Caco-2 (cell line): ENCODE measurements around the gene ATP9B. TPM values are rescaled to one million over a fixed set of nuclear protein-coding genes. Genes with fewer than 3 reads are reported as not detected.

Source experiments
- BruUV-seq: library from RNA; stranded (reverse); fragments of 400-500 nt; replicated peaks from 2 replicates; lab custom pipeline; 2021; lab: Mats Ljungman, UMichigan
- CTCF ChIA-PET: fragments of 300-600 bp; sonication (Branson Sonifier 250); formaldehyde crosslinking; loops from one replicate; lab custom pipeline; 2022; ENCODE audit warnings: antibody characterized with exemption; lab: Charles Lee
- POLR2A ChIA-PET: fragments of 300-600 bp; sonication (Branson Sonifier 250); formaldehyde crosslinking; loops from one replicate; lab custom pipeline; 2022; ENCODE audit warnings: antibody characterized with exemption; lab: Charles Lee
- DNase-seq, 2 experiments: peaks; one replicate each; pipeline versions ENCODE4 v3.0.0 to v3.0.0-alpha.2; 2020 to 2022
- H3K27me3 ChIP-seq: replicated peaks from 2 replicates; pipeline ENCODE4 v1.6.0; 2011; ENCODE audit warnings: low read length; ENCODE audit not compliant: control insufficient read depth, insufficient read depth
- H3K36me3 ChIP-seq: 2 replicates; pipeline ENCODE4 v1.5.1; 2011; ENCODE audit warnings: low read length; ENCODE audit not compliant: control insufficient read depth, insufficient read depth
- H3K4me1 ChIP-seq: fragments of 250-450 bp; sonication (Bioruptor Pico); 2 replicates; pipeline ENCODE4 v1.5.1; 2020; ENCODE audit warnings: mild to moderate bottlenecking
- H3K4me3 ChIP-seq: 2 replicates; pipeline ENCODE4 v1.5.1; 2011; ENCODE audit warnings: low read depth, mild to moderate bottlenecking, control low read depth, low read length
- H3K9me3 ChIP-seq: fragments of 250-450 bp; sonication (Bioruptor Pico); 2 replicates; pipeline ENCODE4 v1.5.1; 2020; ENCODE audit warnings: mild to moderate bottlenecking, moderate library complexity
- H3K27ac Mint-ChIP-seq: one replicate; pipeline ENCODE4 v1.8.0; 2022; ENCODE audit warnings: mixed read lengths; ENCODE audit not compliant: unreplicated experiment
- H3K27me3 Mint-ChIP-seq: one replicate; pipeline ENCODE4 v1.8.0; 2022; ENCODE audit warnings: mixed read lengths; ENCODE audit not compliant: insufficient read depth, unreplicated experiment
- H3K36me3 Mint-ChIP-seq: one replicate; pipeline ENCODE4 v1.8.0; 2022; ENCODE audit warnings: mild to moderate bottlenecking, mixed read lengths; ENCODE audit not compliant: insufficient read depth, unreplicated experiment
- H3K4me1 Mint-ChIP-seq: one replicate; pipeline ENCODE4 v1.8.0; 2022; ENCODE audit warnings: low read depth, mixed read lengths; ENCODE audit not compliant: unreplicated experiment
- H3K4me3 Mint-ChIP-seq: one replicate; pipeline ENCODE4 v1.8.0; 2022; ENCODE audit warnings: mild to moderate bottlenecking, moderate library complexity, mixed read lengths; ENCODE audit not compliant: unreplicated experiment
- H3K9me3 Mint-ChIP-seq: one replicate; pipeline ENCODE4 v1.8.0; 2022; ENCODE audit warnings: mixed read lengths; ENCODE audit not compliant: unreplicated experiment
- intact Hi-C: fragments of 100-400 bp; cut with micrococcal nuclease; formaldehyde crosslinking; loops from one replicate; pipeline ENCODE4 v1.10.0; 2022; ENCODE audit not compliant: unreplicated experiment
- total RNA-seq: library from RNA; stranded (reverse); gene quantifications from 2 replicates; pipeline ENCODE4 v1.2.3, GENCODE V29; 2022
- TF ChIP-seq, protein P1 (sequence below), 2 experiments: fragments of 200-600 bp in 1 of 2; IDR thresholded peaks; 1 replicate in 1 of 2; 2 replicates in 1 of 2; pipeline versions ENCODE4 v1.5.1 to v1.8.0; 2011 to 2022; ENCODE audit warnings: antibody characterized with exemption in 1 of 2, control low read depth in 1 of 2, inconsistent platforms in 1 of 2, low read depth in 1 of 2, low read length in 1 of 2, mild to moderate bottlenecking in 1 of 2, moderate library complexity in 1 of 2; ENCODE audit not compliant: insufficient read depth in 1 of 2, severe bottlenecking in 1 of 2, unreplicated experiment in 1 of 2

The ATP9B gene
- total RNA-seq, 1 experiment from 2014 or later, result 15.8 TPM

DNA sequence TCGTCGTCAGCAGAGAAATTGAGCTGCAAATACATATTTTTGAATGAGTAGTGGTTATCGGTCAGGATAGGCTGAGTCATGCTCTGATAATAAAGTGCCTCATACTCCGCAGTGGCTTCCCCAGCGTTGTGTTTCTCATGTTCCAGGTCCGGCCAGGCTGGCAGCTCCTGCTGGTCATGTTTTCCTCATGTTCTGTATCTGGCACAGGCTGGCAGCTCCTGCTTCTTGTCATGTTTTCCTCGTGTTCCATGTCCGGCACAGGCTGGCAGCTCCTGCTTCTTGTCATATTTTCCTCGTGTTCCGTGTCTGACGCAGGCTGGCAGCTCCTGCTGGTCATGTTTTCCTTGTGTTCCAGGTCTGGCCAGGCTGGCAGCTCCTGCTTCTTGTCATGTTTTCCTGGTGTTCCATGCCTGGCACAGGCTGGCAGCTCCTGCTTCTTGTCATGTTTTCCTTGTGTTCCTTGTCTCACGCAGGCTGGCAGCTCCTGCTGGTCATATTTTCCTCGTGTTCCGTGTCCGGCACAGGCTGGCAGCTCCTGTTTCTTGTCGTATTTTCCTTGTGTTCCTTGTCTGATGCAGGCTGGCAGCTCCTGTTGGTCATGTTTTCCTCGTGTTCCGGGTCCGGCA is 148.9 kb downstream of the ATP9B start:
- BruUV-seq, result no TSS peak
- TF ChIP-seq, protein P1, sequence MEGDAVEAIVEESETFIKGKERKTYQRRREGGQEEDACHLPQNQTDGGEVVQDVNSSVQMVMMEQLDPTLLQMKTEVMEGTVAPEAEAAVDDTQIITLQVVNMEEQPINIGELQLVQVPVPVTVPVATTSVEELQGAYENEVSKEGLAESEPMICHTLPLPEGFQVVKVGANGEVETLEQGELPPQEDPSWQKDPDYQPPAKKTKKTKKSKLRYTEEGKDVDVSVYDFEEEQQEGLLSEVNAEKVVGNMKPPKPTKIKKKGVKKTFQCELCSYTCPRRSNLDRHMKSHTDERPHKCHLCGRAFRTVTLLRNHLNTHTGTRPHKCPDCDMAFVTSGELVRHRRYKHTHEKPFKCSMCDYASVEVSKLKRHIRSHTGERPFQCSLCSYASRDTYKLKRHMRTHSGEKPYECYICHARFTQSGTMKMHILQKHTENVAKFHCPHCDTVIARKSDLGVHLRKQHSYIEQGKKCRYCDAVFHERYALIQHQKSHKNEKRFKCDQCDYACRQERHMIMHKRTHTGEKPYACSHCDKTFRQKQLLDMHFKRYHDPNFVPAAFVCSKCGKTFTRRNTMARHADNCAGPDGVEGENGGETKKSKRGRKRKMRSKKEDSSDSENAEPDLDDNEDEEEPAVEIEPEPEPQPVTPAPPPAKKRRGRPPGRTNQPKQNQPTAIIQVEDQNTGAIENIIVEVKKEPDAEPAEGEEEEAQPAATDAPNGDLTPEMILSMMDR (IDR thresholded peaks at IDR 0.05; ENCODE audit: insufficient read depth in 1 of 2, low read depth in 1 of 2, low read length in 1 of 2, severe bottlenecking in 1 of 2, unreplicated experiment in 1 of 2), result no peak
- CTCF ChIA-PET, result no interaction called here
- no peak overlapping the region for H3K4me3 Mint-ChIP-seq
- POLR2A ChIA-PET, result no interaction called here
- no peaks in the 10 kb centered on the region for H3K9me3 ChIP-seq
- no peaks in the 10 kb centered on the region for H3K27me3 Mint-ChIP-seq
- H3K27ac Mint-ChIP-seq, result no peak overlapping the region
- intact Hi-C loops, result no loop called here
- no peaks in the 10 kb centered on the region for H3K4me1 ChIP-seq
- H3K36me3 Mint-ChIP-seq, result peaks cover 6% of the 10 kb centered on the region
- H3K4me1 Mint-ChIP-seq, result no peaks in the 10 kb centered on the region
- no peaks in the 10 kb centered on the region for H3K9me3 Mint-ChIP-seq
- H3K36me3 ChIP-seq, result no peaks in the 10 kb centered on the region
- no peak overlapping the region for H3K4me3 ChIP-seq
- DNase-seq, result no peak
- H3K27me3 ChIP-seq, result no peaks in the 10 kb centered on the region

DNA sequence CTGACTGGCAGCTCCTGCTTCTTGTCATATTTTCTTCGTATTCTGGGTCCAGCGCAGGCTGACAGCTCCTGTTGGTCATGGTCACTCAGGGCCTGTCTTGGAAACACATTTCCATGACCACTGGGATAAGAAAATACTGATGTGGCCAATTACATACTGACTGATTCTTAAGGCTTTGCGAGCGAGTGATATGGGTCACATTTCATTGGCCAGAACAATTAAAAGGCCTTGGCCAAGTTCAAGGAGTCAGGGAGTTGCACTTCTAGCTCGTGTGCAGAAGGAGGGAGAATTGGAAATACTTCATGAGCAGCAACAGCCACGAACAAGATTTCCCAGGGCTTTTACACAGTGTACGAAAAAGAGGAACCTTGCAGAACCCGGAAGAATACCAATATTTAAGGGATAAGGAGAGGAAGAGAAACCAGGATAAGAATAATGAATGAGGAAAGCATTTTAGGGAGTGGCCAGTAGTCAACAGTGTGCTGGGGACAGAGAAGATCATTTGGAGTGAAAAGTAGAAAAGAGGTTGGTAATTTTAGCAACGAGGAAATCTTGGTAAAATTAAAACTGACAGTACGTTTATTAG is 149.5 kb downstream of the ATP9B start:
- ChIA-PET CTCF (no interaction called here), POLR2A (no interaction called here)
- Histone ChIP-seq H3K4me1 (no peaks in the 10 kb centered on the region), H3K27me3 (no peaks in the 10 kb centered on the region), H3K4me3 (no peak overlapping the region), H3K36me3 (no peaks in the 10 kb centered on the region), H3K9me3 (no peaks in the 10 kb centered on the region)
- DNase-seq, result no peak
- Mint-ChIP-seq H3K36me3 (peaks cover 6% of the 10 kb centered on the region), H3K4me3 (no peak overlapping the region), H3K4me1 (no peaks in the 10 kb centered on the region), H3K9me3 (no peaks in the 10 kb centered on the region), H3K27me3 (no peaks in the 10 kb centered on the region), H3K27ac (no peak overlapping the region)
- intact Hi-C loops, result no loop called here
- no TSS peak for BruUV-seq
- TF ChIP-seq, protein P1 (IDR thresholded peaks at IDR 0.05; ENCODE audit: insufficient read depth in 1 of 2, low read depth in 1 of 2, low read length in 1 of 2, severe bottlenecking in 1 of 2, unreplicated experiment in 1 of 2), result no peak

DNA sequence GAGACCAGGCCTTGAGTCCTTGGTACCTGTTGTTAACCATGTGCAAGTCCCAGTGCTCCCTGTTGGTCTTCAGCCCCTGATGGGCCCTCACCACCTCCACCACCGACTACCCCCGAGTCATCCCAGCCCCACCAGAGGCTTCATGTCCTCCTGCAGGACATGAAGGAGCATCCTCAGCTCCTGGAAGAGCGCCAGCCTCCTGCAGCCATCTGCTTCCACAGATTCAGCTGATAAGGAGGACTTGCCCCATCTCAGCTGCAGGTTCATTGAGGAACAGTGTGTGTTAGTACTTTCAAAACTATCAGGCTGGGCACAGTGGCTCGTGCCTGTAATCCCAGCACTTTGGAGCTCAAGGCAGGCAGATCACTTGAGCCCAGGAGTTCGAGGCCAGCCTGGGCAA is 151.9 kb downstream of the ATP9B start:
- H3K4me3 Mint-ChIP-seq, result no peak overlapping the region
- Histone ChIP-seq H3K27me3 (no peaks in the 10 kb centered on the region), H3K9me3 (no peaks in the 10 kb centered on the region), H3K36me3 (no peaks in the 10 kb centered on the region), H3K4me1 (no peaks in the 10 kb centered on the region), H3K4me3 (no peak overlapping the region)
- ChIA-PET POLR2A (no interaction called here), CTCF (no interaction called here)
- H3K27ac Mint-ChIP-seq, result no peak overlapping the region
- no peaks in the 10 kb centered on the region for H3K4me1 Mint-ChIP-seq
- DNase-seq, result no peak
- H3K27me3 Mint-ChIP-seq, result no peaks in the 10 kb centered on the region
- no peaks in the 10 kb centered on the region for H3K9me3 Mint-ChIP-seq
- BruUV-seq, result no TSS peak
- H3K36me3 Mint-ChIP-seq, result peaks cover 6% of the 10 kb centered on the region
- intact Hi-C loops, result no loop called here
- TF ChIP-seq, protein P1 (IDR thresholded peaks at IDR 0.05; ENCODE audit: insufficient read depth in 1 of 2, low read depth in 1 of 2, low read length in 1 of 2, severe bottlenecking in 1 of 2, unreplicated experiment in 1 of 2), result no peak
